ENCODE results near the gene USP6NL.

DNA sequence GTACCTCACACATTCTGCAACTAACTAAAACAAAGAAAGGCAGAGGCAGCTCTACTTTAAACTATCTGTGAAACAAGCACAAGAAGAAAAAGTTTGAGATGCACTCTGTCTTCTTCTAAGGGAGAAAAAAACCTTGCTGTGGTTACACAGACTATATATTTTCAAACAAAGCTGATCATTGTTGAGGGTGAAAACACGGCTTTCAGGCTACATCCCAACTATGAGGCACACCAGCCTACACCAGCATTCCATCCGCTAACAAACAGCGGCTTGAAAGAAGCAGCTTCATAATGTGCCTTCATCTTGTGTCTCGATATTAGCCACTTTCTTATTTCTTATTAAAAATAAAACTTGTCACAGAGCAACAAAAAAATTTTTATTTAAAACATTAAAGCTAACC is 79.1 kb downstream of the USP6NL start:
- TF ChIP-seq POLR2A (IDR thresholded peaks at IDR 0.05; ENCODE audit: low read depth) (no peak), POLR2AphosphoS5 (IDR thresholded peaks at IDR 0.05) (no peak), EP300 (IDR thresholded peaks at IDR 0.05) (no peak)
- TF ChIP-seq, protein P1, sequence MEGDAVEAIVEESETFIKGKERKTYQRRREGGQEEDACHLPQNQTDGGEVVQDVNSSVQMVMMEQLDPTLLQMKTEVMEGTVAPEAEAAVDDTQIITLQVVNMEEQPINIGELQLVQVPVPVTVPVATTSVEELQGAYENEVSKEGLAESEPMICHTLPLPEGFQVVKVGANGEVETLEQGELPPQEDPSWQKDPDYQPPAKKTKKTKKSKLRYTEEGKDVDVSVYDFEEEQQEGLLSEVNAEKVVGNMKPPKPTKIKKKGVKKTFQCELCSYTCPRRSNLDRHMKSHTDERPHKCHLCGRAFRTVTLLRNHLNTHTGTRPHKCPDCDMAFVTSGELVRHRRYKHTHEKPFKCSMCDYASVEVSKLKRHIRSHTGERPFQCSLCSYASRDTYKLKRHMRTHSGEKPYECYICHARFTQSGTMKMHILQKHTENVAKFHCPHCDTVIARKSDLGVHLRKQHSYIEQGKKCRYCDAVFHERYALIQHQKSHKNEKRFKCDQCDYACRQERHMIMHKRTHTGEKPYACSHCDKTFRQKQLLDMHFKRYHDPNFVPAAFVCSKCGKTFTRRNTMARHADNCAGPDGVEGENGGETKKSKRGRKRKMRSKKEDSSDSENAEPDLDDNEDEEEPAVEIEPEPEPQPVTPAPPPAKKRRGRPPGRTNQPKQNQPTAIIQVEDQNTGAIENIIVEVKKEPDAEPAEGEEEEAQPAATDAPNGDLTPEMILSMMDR (IDR thresholded peaks at IDR 0.05): no peak

All from esophagus muscularis mucosa (tissue), 4 donors.